A204.1 (cell line): ENCODE data around the gene COX7A2.
A peak's percentile ranks its signal among the peaks of the same experiment; 100 is the strongest.

Experiments
- FAIRE-seq: peaks from 2 replicates; lab custom pipeline; 2012; peaks lifted over from hg19 to GRCh38; lab: Jason Lieb, UNC

Gene COX7A2

GRCh38 chr6:75220357-75220756 is 23.2 kb downstream of the COX7A2 start:
- FAIRE-seq: no peak

- FAIRE-seq: no peak
These were observed 24.3 kb downstream of the COX7A2 start for GRCh38 chr6:75219263-75219662.

- no peak for FAIRE-seq
These were observed 26.4 kb downstream of the COX7A2 start for GRCh38 chr6:75217193-75217592.

- no peak for FAIRE-seq
These were observed 28.3 kb downstream of the COX7A2 start for GRCh38 chr6:75215291-75215690.

GRCh38 chr6:75213732-75214131 is 29.9 kb downstream of the COX7A2 start:
- FAIRE-seq: no peak

GRCh38 chr6:75213112-75213511 is 30.5 kb downstream of the COX7A2 start:
- no peak for FAIRE-seq

GRCh38 chr6:75211920-75212590 is 31.5 kb downstream of the COX7A2 start:
- no peak for FAIRE-seq

- peak; percentile 93 for FAIRE-seq
These were observed 32.5 kb downstream of the COX7A2 start for GRCh38 chr6:75210885-75211739.

- FAIRE-seq: no peak
These were observed 34.3 kb downstream of the COX7A2 start for GRCh38 chr6:75209184-75209723.

- no peak for FAIRE-seq
These were observed 35.1 kb downstream of the COX7A2 start for GRCh38 chr6:75208298-75209183.

GRCh38 chr6:75206576-75207342 is 36.8 kb downstream of the COX7A2 start:
- FAIRE-seq: no peak

GRCh38 chr6:75205776-75206575 is 37.6 kb downstream of the COX7A2 start, which contains the start of gene COL12A1:
Gene COL12A1 (minus strand): TSS chr6:75206053. CDS start chr6:75202792, 3,261 bp downstream.
- no peak for FAIRE-seq

GRCh38 chr6:75204959-75205775 is 38.4 kb downstream of the COX7A2 start:
- FAIRE-seq: no peak

GRCh38 chr6:75204217-75204958 is 39.2 kb downstream of the COX7A2 start:
- FAIRE-seq: peak; percentile 76

- FAIRE-seq: no peak
These were observed 39.9 kb downstream of the COX7A2 start for GRCh38 chr6:75203721-75204120.

GRCh38 chr6:75202676-75203131 is 40.9 kb downstream of the COX7A2 start:
- FAIRE-seq: no peak

- no peak for FAIRE-seq
These were observed 41.5 kb downstream of the COX7A2 start for GRCh38 chr6:75201901-75202672.

GRCh38 chr6:75201021-75201420 is 42.6 kb downstream of the COX7A2 start:
- FAIRE-seq: no peak
